Measurements from ENCODE around the gene TKTL1.

The TKTL1 gene

DNA sequence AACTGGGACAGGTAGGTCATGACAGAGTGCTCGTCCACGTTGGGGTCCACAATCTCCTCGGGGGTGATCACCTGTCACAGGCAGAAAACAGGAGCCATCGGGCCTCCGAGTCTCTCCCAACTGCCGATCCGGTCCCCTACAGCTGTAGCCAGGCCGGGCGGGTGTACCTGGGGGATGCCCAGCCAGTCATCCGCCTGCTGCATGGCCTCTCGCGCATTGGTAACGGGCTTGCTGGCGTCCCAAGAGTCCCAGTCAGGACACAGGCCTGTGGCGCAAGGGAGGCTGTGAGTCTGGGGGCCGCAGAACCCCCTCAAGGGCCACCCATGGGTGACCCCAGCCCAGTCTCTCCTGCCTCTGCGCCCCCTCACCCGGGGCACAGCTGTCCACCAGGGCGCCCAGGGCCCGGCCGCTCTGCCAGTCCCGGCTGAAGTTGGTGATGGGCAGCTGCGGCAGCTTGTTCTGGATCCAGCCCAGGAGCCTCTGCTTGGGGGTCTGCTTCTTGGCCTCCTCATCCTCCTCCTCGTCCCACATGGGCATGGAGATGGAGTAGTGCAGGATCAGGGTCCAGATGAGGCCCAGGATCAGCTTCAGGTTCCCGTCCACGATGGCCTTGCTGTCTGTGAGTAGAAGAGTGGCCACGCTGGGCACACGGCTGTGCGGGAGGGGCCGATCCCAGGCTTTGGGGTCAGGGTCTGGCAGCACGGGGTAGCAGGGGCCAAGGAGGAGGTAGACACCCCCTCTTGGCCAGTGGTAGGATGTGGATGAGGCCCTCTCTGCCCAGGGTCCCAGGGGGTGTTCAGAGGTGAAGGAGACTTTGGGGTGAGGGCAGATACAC is 72.1 kb downstream of the TKTL1 start:
- Histone ChIP-seq H3K36me3 (replicated peaks; ENCODE audit: low read depth, low read length) (peaks cover 30% of the 10 kb centered on the region), H4K20me1 (ENCODE audit: insufficient read depth, low read length) (peaks cover 23% of the 10 kb centered on the region), H3K4me1 (ENCODE audit: low read length) (peaks cover 17% of the 10 kb centered on the region), H3K27ac (ENCODE audit: low read length) (no peak overlapping the region), H3K9me3 (ENCODE audit: insufficient read depth, low read length) (no peaks in the 10 kb centered on the region), H3K27me3 (ENCODE audit: low read depth, low read length) (no peaks in the 10 kb centered on the region), H3K4me2 (ENCODE audit: low read length) (no peak overlapping the region), H2AFZ (ENCODE audit: low read depth, low read length) (no peak overlapping the region), H3K79me2 (ENCODE audit: low read length) (peaks cover 49% of the 10 kb centered on the region), H3K9ac (ENCODE audit: low read length) (no peak overlapping the region), H3K4me3 (ENCODE audit: low read length) (no peak overlapping the region)
- TF ChIP-seq, protein P1, sequence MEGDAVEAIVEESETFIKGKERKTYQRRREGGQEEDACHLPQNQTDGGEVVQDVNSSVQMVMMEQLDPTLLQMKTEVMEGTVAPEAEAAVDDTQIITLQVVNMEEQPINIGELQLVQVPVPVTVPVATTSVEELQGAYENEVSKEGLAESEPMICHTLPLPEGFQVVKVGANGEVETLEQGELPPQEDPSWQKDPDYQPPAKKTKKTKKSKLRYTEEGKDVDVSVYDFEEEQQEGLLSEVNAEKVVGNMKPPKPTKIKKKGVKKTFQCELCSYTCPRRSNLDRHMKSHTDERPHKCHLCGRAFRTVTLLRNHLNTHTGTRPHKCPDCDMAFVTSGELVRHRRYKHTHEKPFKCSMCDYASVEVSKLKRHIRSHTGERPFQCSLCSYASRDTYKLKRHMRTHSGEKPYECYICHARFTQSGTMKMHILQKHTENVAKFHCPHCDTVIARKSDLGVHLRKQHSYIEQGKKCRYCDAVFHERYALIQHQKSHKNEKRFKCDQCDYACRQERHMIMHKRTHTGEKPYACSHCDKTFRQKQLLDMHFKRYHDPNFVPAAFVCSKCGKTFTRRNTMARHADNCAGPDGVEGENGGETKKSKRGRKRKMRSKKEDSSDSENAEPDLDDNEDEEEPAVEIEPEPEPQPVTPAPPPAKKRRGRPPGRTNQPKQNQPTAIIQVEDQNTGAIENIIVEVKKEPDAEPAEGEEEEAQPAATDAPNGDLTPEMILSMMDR (IDR thresholded peaks at IDR 0.05; ENCODE audit: low read depth, low read length), result no peak
- no peak for TF ChIP-seq EZH2phosphoT487 (IDR thresholded peaks at IDR 0.05; ENCODE audit: low read depth)

DNA sequence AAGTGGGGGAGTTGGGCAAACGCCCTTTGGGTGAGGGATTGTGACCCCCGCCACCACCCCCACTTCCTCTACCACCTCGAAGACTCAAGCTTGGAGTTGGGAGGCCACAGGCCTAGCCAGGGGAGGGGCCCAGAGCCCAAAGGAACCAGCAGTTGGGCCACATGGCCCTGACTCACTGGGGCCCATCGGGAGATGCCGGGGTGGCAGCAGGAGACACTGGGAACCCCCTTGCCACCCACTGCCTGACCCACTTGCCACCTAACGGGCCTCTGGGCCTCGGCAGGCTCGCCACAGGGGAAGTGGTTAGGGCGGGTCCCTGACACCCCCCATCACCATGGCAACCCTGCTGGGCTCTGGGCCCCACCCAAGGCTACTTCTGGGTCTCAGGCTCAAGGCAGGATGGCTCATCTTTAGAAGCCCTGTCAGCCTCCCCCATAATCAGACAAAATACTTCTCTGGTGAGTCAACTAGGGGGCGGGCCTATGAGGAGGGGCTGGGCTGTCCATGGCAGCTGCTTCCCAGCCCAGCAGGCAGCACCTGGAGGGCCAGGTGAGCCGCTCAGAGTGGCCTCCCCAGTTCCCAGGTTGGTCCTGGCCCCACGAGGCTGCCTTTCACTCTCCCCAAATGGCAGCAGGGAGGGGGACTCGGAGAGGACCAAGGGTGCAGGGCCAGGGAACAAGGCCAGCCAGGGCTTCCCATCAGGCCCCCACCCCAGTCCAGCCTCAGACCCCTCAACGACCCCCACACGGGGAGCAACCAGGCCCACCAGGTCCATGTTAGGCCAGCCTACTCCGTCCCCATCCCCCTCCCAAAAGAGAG is 73.2 kb downstream of the TKTL1 start:
- Histone ChIP-seq H2AFZ (ENCODE audit: low read depth, low read length) (no peak overlapping the region), H4K20me1 (ENCODE audit: insufficient read depth, low read length) (peaks cover 23% of the 10 kb centered on the region), H3K4me3 (ENCODE audit: low read length) (peak overlapping the region; percentile 99), H3K9me3 (ENCODE audit: insufficient read depth, low read length) (no peaks in the 10 kb centered on the region), H3K4me1 (ENCODE audit: low read length) (peaks cover 27% of the 10 kb centered on the region), H3K79me2 (ENCODE audit: low read length) (peaks cover 49% of the 10 kb centered on the region), H3K9ac (ENCODE audit: low read length) (peak overlapping the region; percentile 82), H3K27me3 (ENCODE audit: low read depth, low read length) (no peaks in the 10 kb centered on the region), H3K36me3 (replicated peaks; ENCODE audit: low read depth, low read length) (peaks cover 29% of the 10 kb centered on the region), H3K27ac (ENCODE audit: low read length) (peak overlapping the region; percentile 82), H3K4me2 (ENCODE audit: low read length) (peak overlapping the region; percentile 100)
- no peak for TF ChIP-seq EZH2phosphoT487 (IDR thresholded peaks at IDR 0.05; ENCODE audit: low read depth)
- TF ChIP-seq, protein P1 (IDR thresholded peaks at IDR 0.05; ENCODE audit: low read depth, low read length), result no peak

DNA sequence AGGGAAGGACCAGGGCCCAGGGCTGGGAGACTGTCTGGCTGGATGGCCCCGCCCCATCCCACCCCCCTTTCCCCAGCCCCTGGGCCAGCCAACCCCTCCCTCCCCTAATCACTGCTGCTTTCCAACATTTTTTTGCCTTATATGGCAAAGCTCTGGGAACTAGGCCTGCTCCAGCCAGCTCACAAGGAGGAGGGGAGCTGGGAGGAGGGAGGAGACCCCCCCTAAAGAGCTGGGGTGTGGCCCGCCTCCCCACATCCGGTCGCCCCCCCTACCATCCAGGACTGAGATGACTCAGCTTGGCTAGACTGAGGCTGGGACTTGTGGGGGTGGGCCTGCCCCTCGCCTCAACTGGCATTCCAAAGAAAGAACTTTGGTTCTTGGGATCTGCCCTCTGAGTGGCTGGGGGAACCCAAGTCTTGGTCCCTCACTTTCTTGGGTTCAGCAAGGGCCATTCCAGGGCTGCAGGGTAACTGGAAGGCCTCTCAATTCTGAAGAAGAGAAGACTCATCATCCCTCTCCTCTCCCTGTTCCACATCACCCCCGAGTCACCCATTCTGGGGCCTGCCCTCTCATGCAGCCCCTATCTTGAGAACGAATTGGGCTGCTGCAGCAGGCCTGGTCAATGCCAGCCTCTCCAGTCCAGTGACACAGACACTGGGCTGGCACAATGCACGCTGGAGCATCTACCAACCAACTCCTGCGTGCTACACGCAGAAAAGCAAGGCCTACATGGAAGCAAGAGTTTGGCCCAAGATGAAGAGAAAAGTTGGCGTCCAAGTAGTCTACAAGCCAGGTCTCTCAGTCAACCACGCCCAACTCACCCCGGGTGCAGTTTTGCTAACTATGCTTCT is 74.1 kb downstream of the TKTL1 start:
- Histone ChIP-seq H3K36me3 (replicated peaks; ENCODE audit: low read depth, low read length) (peaks cover 29% of the 10 kb centered on the region), H3K4me2 (ENCODE audit: low read length) (peak overlapping the region; percentile 100), H3K4me1 (ENCODE audit: low read length) (peaks cover 27% of the 10 kb centered on the region), H3K27ac (ENCODE audit: low read length) (peak overlapping the region; percentile 82), H3K79me2 (ENCODE audit: low read length) (peaks cover 49% of the 10 kb centered on the region), H3K9ac (ENCODE audit: low read length) (peak overlapping the region; percentile 82), H3K9me3 (ENCODE audit: insufficient read depth, low read length) (no peaks in the 10 kb centered on the region), H4K20me1 (ENCODE audit: insufficient read depth, low read length) (peaks cover 23% of the 10 kb centered on the region), H3K4me3 (ENCODE audit: low read length) (peak overlapping the region; percentile 99), H2AFZ (ENCODE audit: low read depth, low read length) (no peak overlapping the region), H3K27me3 (ENCODE audit: low read depth, low read length) (no peaks in the 10 kb centered on the region)
- TF ChIP-seq, protein P1 (IDR thresholded peaks at IDR 0.05; ENCODE audit: low read depth, low read length), result no peak
- TF ChIP-seq EZH2phosphoT487 (IDR thresholded peaks at IDR 0.05; ENCODE audit: low read depth), result no peak

Measured in OCI-LY3 (cell line).